ENCODE results near the gene PLIN1.
"Not testable (repeated sequence)": the region's sequence is repeated elsewhere in the genome, so short reads cannot be mapped to it uniquely, and the experiment has no call there.

PLIN1 gene
- total RNA-seq: 0.11 to 0.71 (median 0.19) reads per million in 3 experiments

GRCh38 chr15:89679212-89679611 is at the start of gene PLIN1:
Gene PLIN1 (minus strand): TSS chr15:89679367. CDS start chr15:89677489, 1,878 bp downstream.
- no peak for DNase-seq

- no peak for DNase-seq
These were observed 49.1 kb upstream of the PLIN1 start for GRCh38 chr15:89728254-89728653.

DNA sequence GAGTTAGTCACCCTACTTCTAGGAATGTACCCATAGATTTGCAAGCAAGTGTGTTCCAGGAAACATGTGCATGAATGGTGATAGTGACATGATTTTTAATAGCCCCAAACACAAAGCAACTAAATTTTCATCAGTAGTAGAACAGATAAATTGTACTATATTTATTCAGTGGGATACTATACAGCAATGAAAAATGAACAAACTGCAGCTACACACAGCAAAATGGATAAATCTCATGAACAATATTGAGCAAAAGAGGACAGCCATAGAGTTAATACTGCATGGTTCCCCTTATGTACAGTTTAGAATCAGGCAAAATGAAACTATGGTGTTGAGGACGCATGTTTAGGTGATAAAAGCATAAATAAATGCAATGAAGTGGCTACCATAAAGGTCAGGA is 45.9 kb upstream of the PLIN1 start:
- DNase-seq: no peak

DNA sequence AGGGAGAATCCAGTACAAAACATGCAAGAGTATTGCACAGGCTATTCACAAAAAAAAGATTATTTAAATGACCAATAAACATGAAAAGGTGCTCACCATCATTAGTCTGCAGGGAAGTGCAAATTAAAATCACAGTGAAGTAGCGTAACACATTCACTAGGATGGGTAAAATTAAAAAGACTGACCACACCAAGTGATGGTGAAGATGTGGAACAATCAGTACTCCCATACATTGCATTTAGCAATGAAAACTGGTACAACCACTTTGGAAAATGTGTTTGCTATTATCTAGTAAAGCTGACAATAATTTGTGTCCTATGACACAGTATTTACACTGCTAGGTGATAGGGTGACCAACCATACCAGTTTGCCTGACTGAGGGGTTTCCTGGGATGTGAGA is 45.5 kb upstream of the PLIN1 start:
- no peak for DNase-seq

DNA sequence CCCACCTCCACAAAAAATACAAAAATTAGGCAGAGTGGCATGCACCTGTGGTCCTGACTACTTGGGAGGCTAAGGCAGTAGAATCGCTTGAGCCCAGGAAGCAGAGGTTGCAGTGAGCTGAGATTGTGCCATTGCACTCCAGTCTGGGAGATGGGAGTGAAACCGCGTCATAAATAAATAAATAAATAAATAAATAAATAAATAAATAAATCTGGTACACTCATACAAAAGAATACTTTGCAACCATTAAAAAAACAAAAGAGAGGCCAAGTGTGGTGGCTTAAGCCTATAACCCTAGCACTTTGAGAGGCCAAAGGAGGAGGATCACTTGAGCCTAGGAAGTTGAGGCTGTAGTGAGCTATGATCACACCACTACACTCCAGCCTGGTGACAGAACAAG is 43.9 kb upstream of the PLIN1 start:
- DNase-seq: no peak

- DNase-seq: no peak
These were observed 35.6 kb upstream of the PLIN1 start for GRCh38 chr15:89714775-89715174.

GRCh38 chr15:89707577-89707976 is 28.4 kb upstream of the PLIN1 start:
- no peak for DNase-seq

DNA sequence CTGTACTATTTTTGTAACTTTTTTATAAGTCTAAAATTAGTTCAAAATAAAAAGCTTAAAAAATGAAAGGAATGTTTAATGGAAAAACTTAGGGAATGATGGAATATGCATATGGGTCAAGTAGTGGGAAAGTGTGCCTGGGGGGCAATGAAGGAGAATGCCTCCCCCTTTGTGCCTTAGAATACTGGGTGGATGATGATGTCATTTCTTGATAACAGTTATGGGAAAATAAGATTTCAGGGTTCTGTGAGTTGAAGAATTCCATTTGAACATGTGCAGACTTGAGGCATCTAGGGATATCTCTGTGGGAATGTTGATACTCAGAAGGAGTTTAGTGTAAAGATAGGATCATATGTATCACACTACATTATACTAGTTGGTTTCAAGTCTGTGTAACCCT is 25.2 kb upstream of the PLIN1 start:
- no peak for DNase-seq

DNA sequence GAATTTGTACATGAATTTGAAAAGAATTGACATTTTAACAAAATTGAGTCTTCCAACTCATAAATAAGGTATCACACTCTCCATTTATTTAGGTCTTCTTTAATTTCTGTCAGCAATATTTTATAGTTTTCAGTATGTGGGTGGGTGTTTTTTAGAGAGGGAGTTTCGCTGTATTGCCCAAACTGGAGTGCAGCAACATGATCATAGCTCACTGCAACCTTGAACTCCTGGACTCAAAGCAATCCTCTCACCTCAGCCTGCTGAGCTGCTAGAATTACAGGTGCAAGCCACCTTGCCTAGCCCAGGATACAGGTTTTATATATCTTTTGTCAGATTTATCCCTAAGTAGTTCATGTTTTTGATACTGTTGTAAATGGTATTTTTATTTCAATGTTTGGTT is 16.0 kb upstream of the PLIN1 start:
- DNase-seq: no peak

GRCh38 chr15:89693696-89694095 is 14.5 kb upstream of the PLIN1 start:
- DNase-seq: no peak

- no peak for DNase-seq
These were observed 13.9 kb upstream of the PLIN1 start for GRCh38 chr15:89693091-89693490.

DNA sequence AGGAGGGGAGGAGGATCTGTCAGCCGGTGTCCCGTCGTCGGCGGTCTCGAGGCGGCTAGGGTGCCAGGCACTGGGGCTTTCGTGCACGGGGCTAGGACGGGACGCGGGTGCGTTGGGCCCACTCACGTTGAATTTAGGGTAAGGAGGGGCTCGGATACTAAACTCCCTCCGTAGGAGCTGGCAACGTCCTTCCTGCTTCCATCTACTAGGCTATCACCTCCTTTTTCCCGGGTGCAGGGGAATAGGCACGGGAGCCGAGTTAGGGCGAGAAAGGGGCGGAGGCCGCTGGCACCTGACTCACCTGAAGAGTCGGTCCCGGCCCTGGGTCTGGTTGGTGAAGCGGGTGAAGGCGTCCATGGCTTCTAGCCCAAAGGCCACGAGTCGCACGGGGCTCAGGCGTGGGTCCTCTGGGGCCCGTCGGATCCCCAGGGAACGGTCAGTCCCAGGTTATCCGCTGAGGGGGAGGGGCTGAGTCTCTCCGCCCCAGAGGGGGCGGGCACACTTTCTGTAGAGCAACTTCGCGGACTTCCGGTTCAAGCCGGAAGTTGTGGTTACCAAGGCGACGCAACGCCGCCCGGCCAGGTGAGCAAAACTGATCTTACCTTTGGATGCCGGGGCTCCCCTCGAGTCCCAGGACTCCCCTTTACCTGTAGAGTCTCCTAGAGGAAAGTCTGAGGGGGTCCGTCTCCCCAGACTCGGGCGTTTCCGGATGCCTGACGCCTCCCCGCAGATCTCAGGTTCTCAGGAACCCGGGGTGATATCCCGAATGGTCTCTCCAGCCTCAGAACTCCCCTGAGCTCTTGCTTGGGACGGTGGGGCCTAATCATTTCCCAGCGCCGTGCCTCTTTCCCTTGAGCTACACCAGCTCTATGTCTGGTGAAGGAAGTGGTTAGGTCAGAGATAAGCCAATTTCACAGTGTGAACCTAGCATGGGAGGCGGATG is 11.4 kb upstream of the PLIN1 start, which contains the start of the genes PEX11A and WDR93:
TSS of gene PEX11A (minus strand) at position 479 of the 943 bp plus-strand sequence. CDS start at position 357, 122 bp downstream.
TSS of gene WDR93 (plus strand) at position 536 of the 943 bp plus-strand sequence. CDS start 10,936 bp downstream, outside the sequence.
- DNase-seq: peak; percentile 68

DNA sequence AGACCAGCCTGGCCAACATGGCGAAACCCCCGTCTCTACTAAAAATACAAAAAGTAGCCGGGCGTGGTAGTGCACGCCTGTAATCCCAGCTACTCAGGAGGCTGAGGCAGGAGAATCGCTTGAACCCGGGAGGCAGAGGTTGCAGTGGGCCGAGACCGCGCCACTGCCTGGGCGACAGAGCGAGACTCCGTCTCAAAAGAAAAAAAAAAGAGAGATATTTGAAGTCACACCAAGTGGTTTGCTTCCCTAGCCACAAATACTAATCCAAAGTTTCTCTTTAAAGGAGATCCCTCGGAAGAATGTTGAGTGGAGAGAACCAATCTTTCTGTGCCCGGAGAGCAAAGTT is 10.7 kb upstream of the PLIN1 start:
- DNase-seq: not testable (repeated sequence)

- no peak for DNase-seq
These were observed 7.4 kb upstream of the PLIN1 start for GRCh38 chr15:89686522-89686921.

DNA sequence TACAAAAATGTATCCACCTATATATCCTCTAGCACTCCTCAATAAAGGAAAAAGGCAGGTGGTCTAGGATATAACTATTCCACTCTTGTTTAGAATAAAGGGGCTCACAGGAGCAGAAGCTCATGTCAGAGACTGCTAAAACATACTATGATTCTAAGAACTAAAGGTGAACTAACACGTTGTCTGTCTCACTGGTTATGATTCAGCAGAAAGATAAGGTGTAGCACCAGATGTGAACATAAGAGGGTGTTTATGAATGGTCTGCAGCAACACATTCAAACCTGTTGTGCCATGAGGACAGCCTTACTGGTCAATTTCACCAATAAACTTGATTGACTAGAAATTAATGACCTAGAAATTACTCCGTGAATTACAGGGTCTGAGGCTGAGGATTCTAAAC is 6.8 kb upstream of the PLIN1 start:
- no peak for DNase-seq

GRCh38 chr15:89681146-89681545 is 2.0 kb upstream of the PLIN1 start:
- DNase-seq: no peak

DNA sequence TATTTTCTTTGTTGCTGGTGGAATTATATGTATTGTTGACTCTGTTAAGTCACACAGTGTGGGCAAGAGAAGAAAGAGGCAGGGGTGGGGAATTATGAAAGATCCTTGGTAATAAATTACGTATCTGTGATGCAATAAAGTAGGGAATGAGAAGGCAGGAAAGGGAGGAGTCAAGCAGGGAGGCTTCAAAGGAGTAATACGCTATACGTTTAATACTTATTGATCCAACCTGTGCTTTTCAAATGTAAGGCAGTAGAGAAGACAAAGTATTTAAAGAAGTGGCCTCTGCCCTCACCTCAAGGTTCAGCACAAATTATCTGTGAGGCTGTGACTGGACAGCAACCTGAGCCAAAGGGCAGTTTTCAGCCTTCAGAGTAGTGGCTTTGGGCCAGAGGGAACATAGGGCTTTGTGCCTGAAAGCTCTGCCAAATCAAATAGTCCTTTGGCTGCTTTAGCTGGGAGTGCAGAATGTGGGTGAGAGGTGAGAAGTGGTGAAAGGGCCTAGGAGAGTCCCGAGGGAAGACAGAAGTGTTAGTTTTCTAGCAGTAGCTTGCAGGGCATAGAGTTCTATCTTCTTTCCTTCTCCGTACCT is 1.2 kb upstream of the PLIN1 start:
- DNase-seq: no peak

DNA sequence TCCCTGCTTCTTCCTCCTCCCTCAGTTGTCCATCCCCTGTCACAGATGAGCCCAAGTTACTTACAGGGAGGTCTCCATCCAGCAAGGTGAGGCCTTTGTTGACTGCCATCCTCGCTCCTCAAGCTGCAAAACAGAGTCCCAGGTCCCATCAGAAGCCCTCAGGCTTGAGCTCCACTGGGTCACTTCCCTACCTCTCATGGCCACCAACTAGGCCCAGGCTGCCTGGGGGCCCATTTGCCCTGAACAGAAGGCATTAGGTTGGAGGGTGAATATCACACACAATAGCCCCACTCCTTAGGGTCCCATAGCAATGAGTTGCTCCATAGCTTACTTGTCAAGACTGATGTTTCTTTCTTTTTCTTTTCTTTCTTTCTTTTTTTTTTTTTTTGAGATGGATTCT is 1.8 kb downstream of the PLIN1 start:
- no peak for DNase-seq

GRCh38 chr15:89675606-89676005 is 3.6 kb downstream of the PLIN1 start:
- no peak for DNase-seq

DNA sequence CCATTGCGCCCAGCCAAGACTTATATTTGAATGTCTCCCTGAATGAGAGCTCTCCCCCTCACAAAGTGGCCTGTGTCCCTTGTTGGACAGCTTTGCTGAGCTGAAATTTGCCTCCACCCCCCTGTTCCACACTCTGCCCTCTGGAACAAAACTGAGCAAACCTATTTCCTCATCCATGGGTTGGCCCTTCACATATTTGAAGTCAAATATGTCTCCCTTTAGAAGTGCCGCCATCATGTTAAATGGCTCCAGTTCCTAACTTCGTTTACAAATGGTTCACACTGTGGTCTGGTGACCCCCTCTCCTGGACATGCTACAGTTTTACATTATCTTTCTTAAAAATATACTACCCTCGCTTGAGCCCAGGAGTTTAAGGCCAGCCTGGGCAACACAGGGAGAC is 4.6 kb downstream of the PLIN1 start:
- no peak for DNase-seq

DNA sequence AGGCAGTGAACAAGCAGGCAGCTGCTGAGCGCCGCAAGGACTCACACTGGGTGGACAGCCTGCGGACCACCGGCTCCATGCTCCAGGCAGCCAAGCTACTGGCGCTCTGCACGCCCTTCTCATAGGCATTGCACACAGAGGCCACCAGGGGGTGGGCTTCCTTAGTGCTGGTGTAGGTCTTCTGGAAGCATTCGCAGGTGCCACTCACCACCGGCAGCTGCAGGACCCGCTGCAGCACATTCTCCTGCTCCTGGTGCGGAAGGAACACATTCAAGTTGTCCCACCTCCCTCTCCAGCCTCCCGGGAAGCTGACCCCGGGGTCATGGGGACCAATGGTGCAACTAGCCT is 6.0 kb downstream of the PLIN1 start:
- no peak for DNase-seq

GRCh38 chr15:89672221-89673164 is 6.7 kb downstream of the PLIN1 start:
- DNase-seq: no peak

DNA sequence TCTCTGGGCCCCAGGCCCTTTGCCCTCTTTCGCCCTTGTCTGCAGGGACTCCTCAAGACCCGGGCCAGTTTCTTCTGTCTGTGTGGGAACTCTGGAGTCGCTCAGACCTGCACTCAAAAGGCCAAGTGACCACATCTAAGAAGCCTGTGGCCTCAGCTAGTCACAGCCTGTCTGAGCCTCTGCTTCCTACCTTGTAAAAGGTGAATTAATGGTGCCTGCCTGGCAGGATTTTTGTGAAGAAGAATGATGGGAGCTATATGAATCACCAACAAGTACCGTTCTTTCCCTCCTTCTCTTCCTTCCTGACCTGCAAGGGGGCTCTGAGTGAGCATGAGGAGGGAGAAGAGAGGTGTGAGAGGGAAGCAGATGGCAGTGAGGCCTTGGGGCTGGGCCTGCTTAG is 7.5 kb downstream of the PLIN1 start:
- no peak for DNase-seq
